Ovary (tissue), 9 donors: ENCODE measurements around the gene HTT-AS. TPM values are rescaled to one million over a fixed set of nuclear protein-coding genes. Genes with fewer than 3 reads are reported as not detected.

ENCODE experiments used
- DNase-seq, 5 donors: peaks; one replicate each; pipeline ENCODE4 v3.0.0-alpha.2; 2019 to 2020
- H3K27ac ChIP-seq, 2 donors: fragments of 200-600 bp; one replicate each; pipeline versions ENCODE4 v1.5.1 to v1.8.0; 2019 to 2022
- H3K27me3 ChIP-seq: fragments of 200-600 bp; one replicate; pipeline ENCODE4 v1.8.0; 2022
- H3K36me3 ChIP-seq: fragments of 200-600 bp; sonication (generic); one replicate; pipeline ENCODE4 v1.5.1; 2019
- H3K4me1 ChIP-seq: one replicate; pipeline ENCODE4 v1.8.1; 2013; ENCODE audit warnings: mild to moderate bottlenecking, moderate library complexity; ENCODE audit not compliant: insufficient read depth
- H3K4me3 ChIP-seq: fragments of 200-600 bp; sonication (generic); one replicate; pipeline ENCODE4 v1.5.1; 2017
- H3K9me3 ChIP-seq, 2 donors: fragments of 200-600 bp in 1 of 2; sonication (generic) in 1 of 2; one replicate each; pipeline versions ENCODE4 v1.5.1 to v1.8.1; 2013 to 2019; ENCODE audit warnings: mild to moderate bottlenecking in 1 of 2, moderate library complexity in 1 of 2
- CTCF ChIP-seq, 3 donors: fragments of 450-650 bp in 2 of 3; fragments of 200-600 bp in 1 of 3; IDR thresholded peaks; one replicate each; pipeline versions ENCODE4 v1.5.1 to v1.8.0; 2016 to 2022; ENCODE audit warnings: antibody characterized with exemption in 3 of 3, mild to moderate bottlenecking in 1 of 3
- EP300 ChIP-seq: sonication (generic); formaldehyde crosslinking; IDR thresholded peaks from one replicate; pipeline ENCODE4 v1.6.1; 2017; ENCODE audit warnings: antibody characterized with exemption
- POLR2A ChIP-seq: fragments of 450-650 bp; IDR thresholded peaks from one replicate; pipeline ENCODE4 v1.6.1; 2017; ENCODE audit warnings: antibody characterized with exemption, mild to moderate bottlenecking, moderate library complexity
- WGBS, 3 donors: extraction: QIAGEN DNeasy Blood & Tissue Kit in 1 of 3; methylation state at CpG; one replicate each; pipeline versions ENCODE4 v1.1.5 to v1.1.7; 2013 to 2017; 5-methylcytosine and 5-hydroxymethylcytosine counted together
- intact Hi-C, 4 donors: fragments of 100-400 bp; cut with DNase I; formaldehyde crosslinking; loops; one replicate each; pipeline versions ENCODE4 v1.11.0 to v1.15.1; 2022 to 2023
- polyA plus RNA-seq, 2 donors: library from polyadenylated mRNA; stranded (reverse); fragments of 200-250 nt in 1 of 2; fragments of 350-450 nt in 1 of 2; fragmentation: Illumina TruSeq in 1 of 2; extraction: RNeasy Lipid Tissue Mini Kit (QIAGEN cat#74804) in 1 of 2; gene quantifications; one replicate each; pipeline ENCODE4 v1.2.3, GENCODE V29; 2013 to 2014
- total RNA-seq, 7 donors: library from RNA; depleted of rRNA in 2 of 7; stranded (reverse); fragments of >200 nt in 2 of 7; fragmentation: NEBNext Ultra II Directional in 3 of 7; extraction: Animal tissue kit (Norgen Biotek cat#: 25700) in 3 of 7; gene quantifications; one replicate each; pipeline versions ENCODE4 v1.1.0 to v1.2.4, GENCODE V29; 2016 to 2023
- donor health status: DM: no; HTN: no; CAD: no; lungs with moderate emphysema.
- donor health status: DM: no; HTN: no; CAD: no.
- donor health status: Bipolar disorder and iron deficiency.
- donor health status: DM: yes; HTN: yes; CAD: no.
- donor health status: DM: no; HTN: no; CAD: no.
- donor health status: DM: yes; HTN: yes; CAD: no.

Gene HTT-AS
- total and polyA plus RNA-seq, 9 donors = not detected

GRCh38 chr4:3114377-3114776 is 40.0 kb upstream of the HTT-AS start:
- Histone ChIP-seq H3K4me1 (peaks cover 29% of the 10 kb centered on the region), H3K27me3 (no peaks in the 10 kb centered on the region), H3K4me3 (no peak overlapping the region), H3K9me3 (no peaks in the 10 kb centered on the region), H3K27ac (no peak overlapping the region), H3K36me3 (no peaks in the 10 kb centered on the region)
- intact Hi-C loops = no loop called here
- no peak for DNase-seq
- TF ChIP-seq POLR2A = no peak
- TF ChIP-seq EP300 = no peak
- no peak for TF ChIP-seq CTCF (IDR thresholded peaks at IDR 0.05)
- 96 to 98% (median 97%) methylated on average over 6 of the region's 6 CpGs for WGBS, 3 donors

DNA sequence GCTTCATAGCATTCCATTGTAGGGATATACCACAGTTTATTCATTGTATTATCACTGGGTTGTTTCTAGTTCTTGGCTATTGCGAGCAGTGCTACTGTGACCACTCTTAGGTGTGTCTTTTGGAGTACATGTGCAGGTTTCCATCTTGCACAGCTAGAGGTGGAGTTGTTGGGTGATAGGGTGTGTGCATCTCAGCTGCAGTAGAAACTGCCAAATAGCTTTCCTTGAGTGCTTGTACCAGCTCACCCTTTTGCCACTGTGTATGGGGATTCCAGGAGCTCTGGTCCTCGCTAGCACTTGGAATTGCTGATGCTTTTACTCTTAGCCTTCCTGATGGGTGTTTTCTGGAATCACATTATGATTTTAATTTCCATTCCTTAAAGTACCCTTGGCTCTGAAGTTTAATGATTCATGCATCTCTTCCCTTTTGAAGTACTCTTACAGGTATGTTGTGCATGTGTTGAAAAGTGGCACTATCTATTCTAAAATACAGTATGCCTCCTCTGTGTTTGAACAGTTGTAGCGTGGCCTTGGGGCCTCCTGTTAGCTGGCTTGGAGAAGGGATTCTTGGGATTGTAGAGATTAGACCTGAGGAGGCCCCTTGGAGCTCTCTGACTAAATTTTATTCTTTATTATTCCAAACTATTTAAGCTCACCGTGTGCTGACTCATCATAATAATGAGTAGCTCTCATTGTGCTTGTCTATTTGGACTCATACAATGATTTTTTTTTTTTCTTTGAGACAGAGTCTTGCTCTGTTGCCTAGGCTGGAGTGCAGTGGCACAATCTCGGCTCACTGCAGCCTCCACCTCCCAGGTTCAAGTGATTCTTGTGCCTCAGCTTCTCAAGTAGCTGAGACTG is 38.5 kb upstream of the HTT-AS start:
- H3K27ac ChIP-seq = peak overlapping the region in 1 of 2 donors; percentile 57
- H3K4me1 ChIP-seq = peaks cover 30% of the 10 kb centered on the region
- WGBS, 3 donors = 45 to 54% (median 49%) methylated on average over 5 of the region's 5 CpGs
- no peak for TF ChIP-seq CTCF (IDR thresholded peaks at IDR 0.05)
- no peak for TF ChIP-seq EP300
- TF ChIP-seq POLR2A = no peak
- H3K9me3 ChIP-seq = no peaks in the 10 kb centered on the region
- no peaks in the 10 kb centered on the region for H3K27me3 ChIP-seq
- no peaks in the 10 kb centered on the region for H3K36me3 ChIP-seq
- DNase-seq = no peak
- no peak overlapping the region for H3K4me3 ChIP-seq
- intact Hi-C loops = no loop called here

DNA sequence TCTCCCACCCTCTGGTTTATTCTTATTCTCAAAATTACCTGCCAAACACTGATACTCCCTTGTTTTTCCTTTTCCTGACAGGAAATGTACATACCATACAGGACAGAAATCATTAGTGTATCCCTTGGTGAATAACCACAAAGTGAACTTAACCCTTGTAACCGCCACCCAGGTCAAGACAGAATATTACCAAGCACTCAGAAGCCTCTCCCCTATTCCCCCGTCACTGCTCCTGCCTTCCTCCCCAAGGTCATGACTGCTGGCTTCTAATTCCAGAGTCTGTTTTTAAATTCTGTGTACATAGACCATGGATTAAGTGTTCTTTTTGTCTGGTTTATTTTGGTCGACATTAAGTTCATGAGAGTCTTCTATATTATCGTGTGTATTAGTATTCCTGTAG is 37.9 kb upstream of the HTT-AS start:
- Histone ChIP-seq H3K9me3 (no peaks in the 10 kb centered on the region), H3K4me3 (no peak overlapping the region), H3K36me3 (no peaks in the 10 kb centered on the region), H3K27me3 (no peaks in the 10 kb centered on the region), H3K27ac (peak overlapping the region in 1 of 2 donors; percentile 30), H3K4me1 (peaks cover 30% of the 10 kb centered on the region)
- DNase-seq = no peak
- WGBS, 3 donors = 21 to 39% (median 23%) methylated on average over 4 of the region's 4 CpGs
- TF ChIP-seq EP300 = no peak
- no peak for TF ChIP-seq POLR2A
- intact Hi-C loops = no loop called here

GRCh38 chr4:3111461-3111860 is 37.1 kb upstream of the HTT-AS start:
- Histone ChIP-seq H3K4me3 (no peak overlapping the region), H3K27ac (no peak overlapping the region), H3K4me1 (peaks cover 30% of the 10 kb centered on the region), H3K9me3 (no peaks in the 10 kb centered on the region), H3K27me3 (no peaks in the 10 kb centered on the region), H3K36me3 (no peaks in the 10 kb centered on the region)
- 36 to 67% (median 41%) methylated on average over 5 of the region's 5 CpGs for WGBS, 3 donors
- TF ChIP-seq CTCF (IDR thresholded peaks at IDR 0.05) (no peak), POLR2A (no peak), EP300 (no peak)
- intact Hi-C loops = no loop called here
- DNase-seq = no peak

GRCh38 chr4:3108211-3108610 is 33.9 kb upstream of the HTT-AS start:
- H3K36me3 ChIP-seq = no peaks in the 10 kb centered on the region
- 54 to 65% (median 57%) methylated on average over 3 of the region's 3 CpGs for WGBS, 3 donors

More at GRCh38 chr4:3108211-3108610, 33.9 kb upstream of the HTT-AS start:
- peaks cover 15% of the 10 kb centered on the region for H3K4me1 ChIP-seq
- H3K27ac ChIP-seq = no peak overlapping the region
- H3K4me3 ChIP-seq = no peak overlapping the region
- no peaks in the 10 kb centered on the region for H3K9me3 ChIP-seq
- H3K27me3 ChIP-seq = no peaks in the 10 kb centered on the region
- intact Hi-C loops = loop anchor here in 3 of 4 donors (5.0 to 10.0 kb wide), 3 partner anchors 234 to 337 kb away; partner anchors contain the start of gene HGFAC (in 2 of the 3)
- TF ChIP-seq CTCF (IDR thresholded peaks at IDR 0.05) = no peak
- no peak for TF ChIP-seq POLR2A
- TF ChIP-seq EP300 = no peak
- no peak for DNase-seq
